ENCODE results near the gene PIGW.
"Not testable (repeated sequence)": the region's sequence is repeated elsewhere in the genome, so short reads cannot be mapped to it uniquely, and the experiment has no call there.

The PIGW gene, protein sequence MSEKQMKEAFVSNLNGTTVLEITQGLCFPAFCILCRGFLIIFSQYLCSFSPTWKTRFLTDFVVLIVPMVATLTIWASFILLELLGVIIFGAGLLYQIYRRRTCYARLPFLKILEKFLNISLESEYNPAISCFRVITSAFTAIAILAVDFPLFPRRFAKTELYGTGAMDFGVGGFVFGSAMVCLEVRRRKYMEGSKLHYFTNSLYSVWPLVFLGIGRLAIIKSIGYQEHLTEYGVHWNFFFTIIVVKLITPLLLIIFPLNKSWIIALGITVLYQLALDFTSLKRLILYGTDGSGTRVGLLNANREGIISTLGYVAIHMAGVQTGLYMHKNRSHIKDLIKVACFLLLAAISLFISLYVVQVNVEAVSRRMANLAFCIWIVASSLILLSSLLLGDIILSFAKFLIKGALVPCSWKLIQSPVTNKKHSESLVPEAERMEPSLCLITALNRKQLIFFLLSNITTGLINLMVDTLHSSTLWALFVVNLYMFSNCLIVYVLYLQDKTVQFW

DNA sequence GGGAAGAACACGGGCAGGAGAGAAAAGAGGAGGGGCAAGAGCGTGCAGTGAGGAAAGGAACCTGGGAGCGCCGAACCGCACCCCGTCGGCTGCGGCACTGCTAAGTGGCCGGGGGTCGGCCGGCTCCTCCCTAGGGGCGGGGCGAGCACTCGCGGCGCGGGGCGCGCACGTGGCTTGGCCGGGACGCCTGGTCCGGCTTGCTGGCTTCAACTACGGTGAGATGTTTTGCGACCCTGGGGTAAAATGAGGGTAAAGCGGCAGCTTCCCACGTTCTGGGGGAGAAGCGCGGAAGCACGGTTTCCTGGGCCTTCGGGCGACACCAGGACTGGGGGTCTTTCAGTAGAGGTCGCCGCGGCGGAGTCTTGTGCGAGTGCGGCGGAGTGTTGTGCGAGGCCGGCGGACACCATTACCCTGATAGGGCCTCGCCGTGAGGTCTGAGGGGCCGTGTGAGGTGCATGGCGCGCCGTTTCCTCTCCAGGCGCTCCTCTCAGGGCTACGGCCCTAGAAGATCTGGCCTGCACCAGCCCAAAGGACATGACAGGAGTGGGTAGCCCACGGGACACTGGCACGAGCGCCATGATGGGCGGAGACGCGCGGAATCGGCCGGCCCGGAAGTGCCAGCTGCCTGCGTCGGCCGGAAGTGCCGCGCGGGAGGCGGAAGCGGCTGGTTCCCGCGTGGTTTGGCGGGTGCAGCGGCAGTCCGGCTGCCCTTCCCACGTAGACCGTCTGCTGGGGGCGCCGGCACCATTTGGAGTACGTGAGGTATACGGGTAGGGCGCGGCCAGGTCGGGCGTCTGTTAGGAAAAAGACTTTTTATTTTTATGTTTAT lies at the start of gene PIGW, which contains the start of gene MYO19:
TSS of gene PIGW (plus strand) at position 148 of the 829 bp plus-strand sequence. CDS start 2,115 bp downstream, outside the sequence.
TSS of gene MYO19 (minus strand) at position 29 of the 829 bp plus-strand sequence. CDS start 2,330 bp downstream, outside the sequence.
- peak; percentile 61 for DNase-seq

DNA sequence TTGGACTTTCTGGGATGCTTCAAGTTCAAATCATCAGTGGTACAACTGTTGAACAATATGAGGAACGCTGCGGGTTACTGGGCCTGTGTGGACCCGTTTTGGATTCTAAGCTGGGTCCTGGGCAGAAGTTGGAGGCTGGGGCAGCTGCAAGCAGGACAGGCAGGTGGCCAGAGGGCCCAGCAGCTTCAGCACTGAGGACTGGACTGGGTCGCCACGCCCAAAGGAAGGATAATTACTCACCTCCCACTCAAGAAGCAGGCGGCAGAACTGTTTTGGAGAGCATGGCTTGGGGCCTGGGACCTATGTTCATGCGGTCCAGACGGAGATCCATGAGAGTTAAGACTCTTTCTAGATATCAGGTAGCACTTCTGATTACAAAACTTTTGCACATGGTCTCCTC lies 49.8 kb upstream of the PIGW start:
- DNase-seq, result no peak

DNA sequence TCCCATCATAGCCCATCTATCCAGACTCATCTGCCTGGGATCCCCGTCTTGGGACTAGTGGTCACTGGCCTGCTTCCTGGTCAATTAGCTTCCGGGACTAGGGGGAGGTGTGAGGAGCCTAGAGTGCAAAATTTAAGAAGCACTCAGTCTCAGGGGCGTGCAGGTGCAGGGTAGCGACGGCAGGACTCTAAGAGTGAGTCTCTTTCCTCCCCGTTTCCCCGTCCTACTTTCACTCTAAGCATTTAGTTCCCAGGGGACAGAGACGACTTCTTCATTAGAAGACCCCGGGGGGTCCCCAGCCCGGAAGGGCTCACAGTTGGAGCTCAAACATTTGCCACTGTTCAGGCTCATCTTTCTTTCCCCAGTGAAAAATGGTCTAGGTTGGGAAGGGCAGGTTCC lies 49.0 kb upstream of the PIGW start:
- no peak for DNase-seq

DNA sequence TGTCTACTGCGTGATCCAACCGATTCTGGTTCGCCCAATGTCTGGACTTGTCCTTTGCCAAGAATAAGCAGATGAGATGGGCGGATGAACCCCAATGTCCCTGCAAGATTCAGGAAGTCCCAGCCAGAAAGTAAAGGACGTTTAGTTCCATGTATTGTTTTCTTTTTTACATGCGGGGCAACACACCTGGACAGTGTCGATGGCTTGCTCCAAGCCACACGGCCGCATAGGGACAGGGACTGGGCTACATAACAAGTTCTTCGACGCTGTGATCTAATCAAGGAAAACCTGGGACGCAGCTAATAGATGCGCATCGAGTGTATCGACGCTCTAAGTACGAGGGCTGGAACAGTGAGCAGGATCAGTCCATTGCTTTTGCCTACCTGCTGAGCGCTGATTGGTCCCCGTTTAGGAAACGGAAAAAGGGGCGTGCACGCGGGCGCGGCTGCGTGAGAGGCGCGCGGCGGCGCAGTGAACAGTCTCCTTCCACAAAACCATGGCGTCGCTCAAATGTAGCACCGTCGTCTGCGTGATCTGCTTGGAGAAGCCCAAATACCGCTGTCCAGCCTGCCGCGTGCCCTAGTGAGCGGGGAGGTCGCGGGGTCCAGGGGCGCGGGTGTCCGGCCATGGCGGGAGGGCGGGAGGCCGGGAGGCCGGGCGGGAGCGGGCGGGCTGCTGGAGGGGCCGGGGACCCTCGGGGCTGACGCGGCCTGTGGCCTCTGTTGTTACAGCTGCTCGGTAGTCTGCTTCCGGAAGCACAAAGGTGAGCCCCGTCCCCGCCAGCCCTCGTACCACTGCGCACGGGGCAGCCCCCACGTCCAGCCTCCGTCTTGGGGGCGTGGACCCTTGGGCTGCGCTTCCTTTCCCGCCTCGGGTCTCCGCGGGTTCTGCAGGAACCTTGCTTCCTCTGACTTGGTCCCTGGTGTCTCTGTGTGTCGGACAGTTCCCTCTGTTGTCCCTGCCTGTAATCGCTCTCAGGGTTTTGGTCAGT lies 48.3 kb upstream of the PIGW start, which contains the start of gene ZNHIT3:
TSS of gene ZNHIT3 (plus strand) at position 478 of the 991 bp plus-strand sequence. CDS start at position 497, 19 bp downstream.
- peak; percentile 92 for DNase-seq

DNA sequence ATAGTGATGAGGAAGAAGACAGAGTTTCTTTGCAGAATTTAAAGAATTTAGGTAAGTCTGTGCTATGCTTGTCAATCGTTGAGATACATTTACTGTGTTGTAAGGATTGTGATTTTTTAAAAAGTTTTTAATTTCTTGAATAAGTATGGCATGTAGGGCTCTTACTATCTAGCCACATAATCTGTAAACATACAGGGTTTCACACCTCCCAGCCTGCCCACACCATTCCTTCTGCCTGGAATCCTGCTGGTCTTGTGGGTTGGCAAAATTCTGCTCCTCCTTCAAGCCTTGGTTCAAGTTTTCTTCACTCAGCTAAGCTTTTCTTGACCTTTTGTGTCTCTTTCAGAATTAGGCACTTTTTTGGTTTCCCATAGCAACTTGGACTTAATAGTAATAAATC lies 40.8 kb upstream of the PIGW start:
- no peak for DNase-seq

DNA sequence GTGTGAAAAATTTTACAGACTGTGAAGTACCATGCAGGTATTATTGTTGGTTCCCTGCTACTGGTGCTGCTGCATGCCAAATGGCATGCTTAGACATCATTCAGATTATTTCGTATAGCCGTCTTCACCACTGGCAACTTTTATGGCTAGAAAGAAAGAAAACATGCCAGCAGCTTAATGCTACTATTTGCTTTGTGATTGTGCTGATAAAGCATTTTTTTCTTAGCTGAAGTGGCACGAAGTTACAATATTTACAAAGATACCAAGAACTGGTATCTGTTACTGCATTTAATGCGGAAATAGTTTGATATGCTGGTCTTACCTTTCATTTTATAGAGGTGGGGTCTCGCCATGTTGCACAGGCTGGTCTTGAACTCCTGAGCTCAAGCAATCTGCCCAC lies 40.1 kb upstream of the PIGW start:
- DNase-seq, result no peak

DNA sequence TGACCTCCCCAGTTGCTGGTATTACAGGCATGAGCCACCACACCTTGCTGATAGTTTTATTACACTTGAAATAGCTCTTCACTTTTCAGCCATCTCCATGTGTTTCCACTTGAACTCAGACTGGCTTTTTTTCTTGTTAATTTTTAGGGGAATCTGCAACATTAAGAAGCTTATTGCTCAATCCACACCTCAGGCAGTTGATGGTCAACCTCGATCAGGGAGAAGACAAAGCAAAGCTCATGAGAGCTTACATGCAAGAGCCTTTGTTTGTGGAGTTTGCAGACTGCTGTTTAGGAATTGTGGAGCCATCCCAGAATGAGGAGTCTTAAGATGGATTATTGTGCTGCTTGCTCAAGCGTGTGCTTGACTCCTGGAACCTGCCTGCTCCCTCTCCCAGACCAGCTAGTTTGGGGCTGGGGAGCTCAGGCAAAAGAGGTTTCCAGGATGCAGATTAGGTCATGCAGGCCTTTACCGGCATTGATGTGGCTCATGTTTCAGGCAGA lies 39.7 kb upstream of the PIGW start:
- no peak for DNase-seq

DNA sequence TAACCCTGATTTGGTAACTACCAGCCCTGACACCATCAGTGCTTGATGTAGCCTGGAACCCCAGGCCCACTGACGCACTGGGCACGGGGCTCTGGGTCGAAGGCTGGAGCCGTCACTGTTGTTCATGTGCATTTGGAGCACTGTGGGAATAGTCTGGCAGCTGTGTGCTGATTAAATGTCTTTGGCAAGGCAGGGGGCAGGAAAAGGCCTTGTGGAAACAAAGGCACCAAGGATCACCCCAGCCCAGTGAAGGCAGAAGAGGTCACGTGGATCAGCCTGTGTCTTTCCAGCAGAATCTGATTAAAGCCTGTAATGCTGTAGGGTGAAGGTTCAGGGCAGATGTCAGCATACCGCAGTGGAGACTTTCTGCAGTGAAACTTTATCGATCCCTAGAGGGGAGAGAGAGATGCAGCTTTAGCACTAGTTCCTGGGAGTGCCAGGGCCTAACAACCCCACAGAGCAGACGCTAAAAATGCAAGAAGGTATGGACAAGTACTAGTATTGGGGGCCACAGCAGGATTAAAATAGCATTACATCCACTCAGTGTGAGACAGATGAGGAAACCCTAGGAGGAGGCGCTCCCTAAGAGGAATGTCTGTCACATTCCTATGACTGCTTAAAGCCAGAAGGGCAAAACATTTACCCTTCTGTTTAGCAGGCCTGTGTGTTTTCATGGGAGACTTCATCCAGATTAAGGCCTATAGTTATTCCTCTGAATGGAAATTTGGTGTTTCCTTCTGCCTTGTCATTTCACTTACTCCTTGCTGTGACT lies 38.6 kb upstream of the PIGW start:
- DNase-seq, result no peak

DNA sequence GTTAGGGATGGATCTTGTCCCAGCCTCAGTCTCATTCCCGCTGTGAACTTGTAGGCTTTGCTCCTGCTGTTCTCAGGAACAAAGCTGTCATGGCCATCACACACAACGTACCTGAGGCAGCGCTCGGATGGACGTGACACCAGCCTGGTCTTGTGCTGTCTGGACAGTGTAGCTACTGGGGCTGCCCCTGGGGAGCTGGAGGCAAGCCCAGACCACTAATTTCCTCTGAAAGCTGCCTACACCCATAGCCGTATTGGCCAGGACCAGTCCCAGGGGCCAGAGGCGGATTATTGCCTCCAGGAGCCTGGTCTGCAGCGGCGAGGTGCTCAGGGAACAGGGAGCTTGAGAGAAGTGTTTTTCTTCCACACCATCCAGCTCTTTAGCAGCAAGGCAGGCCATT lies 36.6 kb upstream of the PIGW start:
- DNase-seq, result no peak

DNA sequence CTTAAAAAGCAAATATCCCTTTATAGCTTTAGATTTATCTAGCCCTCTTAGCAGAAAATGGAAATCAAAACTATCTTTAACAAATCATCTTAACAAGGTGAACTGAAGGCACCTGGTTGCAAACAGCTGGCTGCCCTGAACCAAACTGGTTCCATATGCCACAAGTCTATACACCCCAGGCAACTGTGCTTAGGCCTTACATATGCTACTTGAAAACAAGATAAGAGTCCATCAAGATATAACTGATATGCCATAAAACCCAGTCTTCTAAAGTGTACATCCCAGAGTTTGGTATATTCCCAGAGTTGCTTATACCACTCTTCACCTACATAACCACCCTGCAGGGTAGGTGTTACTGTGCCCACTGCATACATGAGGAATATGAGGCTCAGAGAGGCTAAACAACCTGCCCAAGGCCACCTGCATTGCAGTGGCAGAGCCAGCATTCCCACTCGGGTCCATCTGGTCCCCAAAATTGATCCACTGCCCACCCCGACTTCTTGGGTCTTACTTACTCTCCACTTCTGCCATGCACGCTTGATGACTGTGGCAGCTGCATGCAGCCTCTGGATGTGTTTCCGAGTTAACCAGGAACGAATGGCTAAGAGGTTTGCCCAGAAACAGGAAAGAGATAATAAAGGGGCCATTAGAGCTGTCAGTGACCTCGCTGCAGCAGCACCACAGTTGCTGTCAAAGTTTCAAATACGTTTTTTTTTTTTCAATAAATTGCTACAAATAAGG lies 36.1 kb upstream of the PIGW start:
- no peak for DNase-seq

DNA sequence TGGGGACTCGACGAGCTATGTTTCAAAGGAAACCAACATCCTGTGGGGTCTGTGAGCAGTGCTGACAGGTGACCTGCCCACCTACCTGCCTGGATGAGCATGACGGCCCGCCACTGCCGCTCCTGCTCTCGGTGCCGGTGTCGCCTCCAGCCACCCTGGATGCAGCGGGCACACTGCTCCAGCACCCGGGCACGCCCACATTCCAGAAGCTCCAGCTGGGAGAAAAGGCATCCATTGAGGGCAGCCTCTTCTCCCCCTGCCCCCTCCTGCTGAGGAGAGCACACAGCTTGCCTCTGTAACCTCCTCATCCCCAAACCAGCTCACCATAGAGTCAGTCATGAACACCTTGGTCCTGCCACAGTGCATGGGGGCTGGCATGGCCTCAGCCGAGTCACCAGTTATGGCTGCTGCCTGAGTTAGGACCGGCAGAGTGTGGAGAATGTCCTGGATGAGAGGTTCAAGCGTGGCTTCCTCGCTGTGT lies 34.0 kb upstream of the PIGW start:
- DNase-seq, result no peak

DNA sequence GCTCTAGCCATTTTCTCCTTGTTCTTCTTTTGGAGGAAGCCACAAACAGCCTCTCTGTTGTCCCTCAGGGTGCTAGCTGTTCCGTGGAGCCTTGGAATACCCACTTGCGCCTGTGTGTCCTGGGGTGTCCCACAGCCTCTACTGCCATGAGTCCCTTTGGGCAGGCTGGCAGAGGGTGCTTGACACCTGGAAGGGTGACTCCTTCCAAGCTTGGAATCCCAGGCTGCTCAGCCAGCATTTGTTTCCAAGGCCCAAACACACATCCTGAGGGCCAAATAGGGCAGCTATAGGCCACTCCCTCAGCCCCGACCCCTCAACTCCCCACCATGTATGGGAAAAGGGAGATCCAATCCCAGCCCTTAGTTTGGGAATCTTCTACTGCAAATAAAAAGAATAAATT lies 33.4 kb upstream of the PIGW start:
- no peak for DNase-seq

DNA sequence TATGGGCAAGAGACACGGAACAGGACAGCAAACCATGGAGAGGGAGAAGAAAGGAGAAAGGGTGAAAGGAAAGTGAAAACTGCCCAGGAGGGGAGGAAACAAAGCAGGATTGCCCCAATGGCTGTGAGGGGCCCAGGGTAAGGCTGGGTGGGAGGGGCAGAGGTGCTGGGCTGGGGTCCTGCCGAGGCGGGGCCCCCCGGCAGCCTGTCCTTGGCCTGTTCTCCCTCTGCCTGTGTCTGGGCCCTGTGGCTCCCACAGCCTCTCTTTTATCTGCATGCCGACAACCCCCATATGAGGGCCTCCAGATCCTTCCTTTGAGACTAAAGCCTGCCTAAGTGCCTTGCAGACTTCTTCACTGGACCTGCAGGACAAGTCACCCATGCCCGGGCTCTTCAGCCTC lies 32.8 kb upstream of the PIGW start:
- no peak for DNase-seq

DNA sequence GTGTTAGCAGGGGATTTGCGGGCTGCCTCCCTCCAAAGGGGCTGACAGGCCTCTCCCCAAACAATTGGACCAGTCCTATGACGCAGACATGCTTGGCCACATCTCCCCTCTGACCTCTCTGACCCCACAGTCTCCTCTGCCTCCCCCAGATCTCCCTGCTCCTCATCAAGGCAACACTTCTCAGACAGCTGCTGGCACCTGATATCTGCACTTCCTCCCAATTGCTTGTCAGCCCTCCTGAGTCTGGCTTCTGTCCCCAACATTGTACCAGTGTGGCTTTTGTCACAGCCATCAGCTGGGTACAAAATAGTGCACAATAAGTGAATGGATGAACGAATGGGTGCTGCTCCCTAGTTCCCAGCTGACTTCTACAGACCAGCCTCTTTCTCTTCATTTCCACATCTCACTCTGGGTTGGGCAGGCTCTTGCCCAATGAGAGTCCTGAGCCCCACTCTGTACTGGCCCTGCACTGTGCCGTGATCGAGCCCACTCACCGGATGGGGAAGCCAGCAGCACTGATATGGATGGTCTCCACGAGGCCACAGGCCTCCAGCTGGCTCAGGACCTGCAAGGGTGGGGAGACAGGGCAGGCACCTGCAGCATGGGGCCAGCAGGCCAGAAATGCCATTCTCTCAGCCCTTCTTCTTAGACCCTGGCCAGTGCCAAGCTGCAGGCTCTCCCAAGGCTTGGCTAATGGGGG lies 31.2 kb upstream of the PIGW start:
- no peak for DNase-seq

DNA sequence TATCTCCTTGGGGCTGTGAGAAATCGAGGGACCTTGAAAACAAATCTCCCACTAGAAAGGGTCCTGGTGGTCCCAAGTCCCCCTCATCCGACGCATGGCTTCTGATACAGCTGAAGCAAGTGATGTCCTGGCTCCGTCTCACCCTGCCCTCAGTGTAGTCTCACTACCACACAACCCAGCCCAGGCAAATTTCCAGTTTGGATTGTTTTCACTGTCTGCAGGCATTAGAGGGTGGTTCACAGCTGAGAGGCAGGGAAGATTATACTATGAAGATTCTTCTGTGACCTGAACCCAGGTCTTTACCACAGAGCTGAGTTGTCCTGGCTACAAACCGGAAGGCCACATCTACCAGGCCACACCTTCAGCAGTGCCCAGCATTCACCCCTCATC lies 30.6 kb upstream of the PIGW start:
- DNase-seq, result no peak

DNA sequence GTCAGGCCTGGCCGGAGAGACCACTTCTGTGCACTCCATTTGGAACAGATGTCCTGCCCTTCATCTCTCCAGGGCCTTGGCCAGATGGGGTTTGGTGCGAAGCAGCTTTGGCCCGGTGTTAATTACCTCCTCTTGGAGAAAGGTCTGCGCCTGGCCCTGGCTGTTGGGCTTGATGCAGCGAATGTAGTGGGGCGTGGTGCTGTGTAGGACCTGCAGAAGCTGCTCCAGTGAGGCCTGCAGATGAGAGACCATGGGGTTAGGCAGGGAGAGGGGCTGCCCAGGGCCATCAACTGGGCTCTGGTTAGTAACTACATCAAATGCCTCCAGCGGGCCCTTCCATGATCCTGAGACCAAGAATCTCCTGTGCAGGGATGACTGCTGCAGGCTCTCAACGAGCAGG lies 29.6 kb upstream of the PIGW start:
- no peak for DNase-seq

DNA sequence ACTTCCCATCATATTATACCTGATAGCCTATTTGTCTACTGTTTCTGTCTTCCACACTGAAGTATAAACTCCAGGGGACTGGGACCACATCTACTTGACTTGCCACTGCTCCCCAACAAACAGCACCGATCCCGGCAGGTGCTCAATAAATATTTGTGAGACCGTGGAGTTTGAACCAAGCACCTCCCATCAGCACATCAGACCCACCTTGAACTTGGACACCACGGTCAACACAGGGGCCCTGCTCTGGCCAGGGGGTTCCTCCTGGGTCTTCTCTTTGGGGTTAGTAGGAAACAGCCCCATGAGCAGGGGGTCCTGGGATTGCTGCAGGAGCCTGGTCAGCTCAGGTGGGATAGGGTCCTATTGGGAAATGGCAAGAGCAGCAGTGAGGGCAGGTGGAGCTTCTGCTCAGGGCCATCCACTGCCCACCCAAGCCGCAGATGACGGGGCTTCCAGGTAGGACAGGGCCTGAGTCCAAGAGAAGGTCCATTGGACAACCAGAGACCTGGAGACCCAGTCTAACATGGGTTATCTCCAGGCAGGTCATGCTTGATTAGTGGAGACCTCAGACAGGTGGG lies 28.4 kb upstream of the PIGW start:
- DNase-seq, result no peak

DNA sequence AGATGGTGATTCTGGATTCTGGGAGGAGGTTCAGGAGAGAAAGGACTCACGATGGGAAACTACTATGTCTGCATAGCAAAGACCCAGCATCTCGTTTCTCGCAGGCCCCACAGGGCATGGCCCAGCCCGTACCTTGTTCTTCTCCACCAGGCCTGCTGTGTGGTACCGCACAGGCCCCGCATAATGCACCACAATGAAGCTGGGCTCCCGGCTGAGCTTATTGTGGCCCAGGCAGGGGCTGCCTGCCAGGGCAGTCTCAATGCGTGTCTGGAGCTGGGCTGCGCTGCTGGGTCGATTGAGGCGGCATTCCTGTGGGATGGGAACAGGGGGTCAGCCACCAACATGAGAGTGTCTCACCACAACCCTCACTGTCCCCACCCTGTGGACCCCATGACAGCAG lies 28.0 kb upstream of the PIGW start:
- no peak for DNase-seq

DNA sequence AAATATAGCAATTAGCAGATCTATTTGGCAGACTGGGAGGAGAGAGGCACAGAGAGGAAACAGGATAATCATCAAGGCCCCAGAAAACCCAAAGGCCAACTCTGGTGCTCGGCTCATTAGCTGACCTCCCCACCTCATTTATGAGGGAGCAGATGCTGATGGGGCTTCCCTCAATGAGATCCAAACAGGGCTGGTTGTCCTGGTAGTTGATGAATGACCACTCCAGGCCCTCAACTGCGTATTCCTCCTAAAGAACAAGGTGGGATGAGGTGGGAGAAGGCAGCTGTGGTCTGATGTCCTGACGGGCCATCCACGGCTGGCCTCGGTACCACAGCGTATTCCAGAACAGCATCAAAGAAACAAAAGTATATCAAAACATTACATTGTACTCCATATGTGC lies 27.5 kb upstream of the PIGW start:
- no peak for DNase-seq

DNA sequence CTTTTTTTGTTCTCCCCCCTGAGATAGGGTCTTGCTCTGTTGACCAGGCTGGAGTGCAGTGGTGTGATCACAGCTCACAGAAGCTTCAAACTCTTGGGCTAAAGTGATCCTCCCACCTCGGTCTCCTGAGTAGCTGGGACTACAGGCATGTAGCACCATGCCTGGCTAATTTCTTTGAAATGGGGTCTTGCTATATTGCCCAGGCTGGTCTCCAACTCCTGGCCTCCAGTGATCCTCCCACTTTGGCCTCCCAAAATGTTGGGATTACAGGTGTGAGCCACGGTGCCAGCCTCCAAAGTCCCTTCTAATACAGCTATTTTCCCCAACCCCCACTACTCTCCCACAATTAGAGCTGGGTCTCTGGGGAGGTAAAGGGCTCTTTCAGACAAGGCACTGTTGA lies 26.3 kb upstream of the PIGW start:
- DNase-seq, result not testable (repeated sequence)

Measured in NCI-H2081 treated with DMSO at 0.1 percent for 48 hours (cell line).